Activated CD4-positive, alpha-beta T cell treated with anti-CD3 and anti-CD28 coated beads, Interleukin-2, amount 50 U/mL, for 16 hours (primary cell): Measurements from ENCODE around the gene RDX.
"Not testable (repeated sequence)": the region's sequence is repeated elsewhere in the genome, so short reads cannot be mapped to it uniquely, and the experiment has no call there.

ENCODE experiments used
- DNase-seq: peaks from one replicate; pipeline ENCODE4 v3.0.0-alpha.2; 2020

The RDX gene

GRCh38 chr11:110296226-110297075, at the start of gene RDX:
TSS of gene RDX (minus strand) at chr11:110296614. CDS start at chr11:110279692, 16,922 bp downstream.
- peak; percentile 76 for DNase-seq

GRCh38 chr11:110345743-110346142, 49.3 kb upstream of the RDX start:
- peak; percentile 92 for DNase-seq

DNA sequence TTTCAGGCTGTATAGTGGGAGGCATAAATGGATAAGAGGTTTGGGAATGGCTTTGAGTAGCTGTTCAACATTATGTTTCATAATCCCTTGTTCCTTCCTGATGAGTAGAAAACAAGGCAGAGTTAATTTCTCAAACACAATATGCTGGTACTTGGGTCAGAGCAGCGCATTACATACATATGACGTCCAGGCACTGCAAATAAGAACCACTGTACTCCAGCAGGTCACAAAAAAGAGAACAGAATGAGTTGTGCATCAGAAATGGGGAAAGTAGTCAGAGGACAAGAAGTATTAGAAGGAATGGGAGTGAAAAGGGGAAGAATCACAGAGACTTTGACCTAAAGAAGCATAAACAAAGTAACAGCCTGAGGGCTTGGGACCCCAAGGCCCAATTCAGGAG, 44.0 kb upstream of the RDX start:
- DNase-seq: no peak

- no peak for DNase-seq
These were observed 43.2 kb upstream of the RDX start for GRCh38 chr11:110339456-110340250.

DNA sequence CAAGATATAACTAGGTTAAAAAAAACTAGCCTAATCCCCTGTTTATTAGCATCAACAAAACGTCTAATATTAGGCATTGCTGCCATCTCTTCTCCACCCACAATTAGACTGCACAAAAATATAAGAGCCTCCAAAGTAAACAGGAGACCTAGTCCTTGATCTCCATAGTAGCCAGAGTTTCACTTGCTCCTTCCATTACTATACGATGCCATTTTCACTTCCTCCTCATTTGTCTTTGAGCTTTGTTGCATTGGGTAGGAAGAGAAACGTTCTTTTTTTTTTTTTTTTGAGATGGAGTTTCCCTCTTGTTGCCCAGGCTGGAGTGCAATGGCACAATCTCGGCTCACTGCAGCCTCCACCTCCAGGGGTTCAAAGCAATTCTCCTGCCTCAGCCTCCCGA, 42.3 kb upstream of the RDX start:
- no peak for DNase-seq

GRCh38 chr11:110337570-110338193, 41.3 kb upstream of the RDX start:
- DNase-seq: peak; percentile 77

GRCh38 chr11:110336054-110336453, 39.6 kb upstream of the RDX start:
- DNase-seq: no peak

- no peak for DNase-seq
These were observed 38.9 kb upstream of the RDX start for GRCh38 chr11:110335358-110335757.

DNA sequence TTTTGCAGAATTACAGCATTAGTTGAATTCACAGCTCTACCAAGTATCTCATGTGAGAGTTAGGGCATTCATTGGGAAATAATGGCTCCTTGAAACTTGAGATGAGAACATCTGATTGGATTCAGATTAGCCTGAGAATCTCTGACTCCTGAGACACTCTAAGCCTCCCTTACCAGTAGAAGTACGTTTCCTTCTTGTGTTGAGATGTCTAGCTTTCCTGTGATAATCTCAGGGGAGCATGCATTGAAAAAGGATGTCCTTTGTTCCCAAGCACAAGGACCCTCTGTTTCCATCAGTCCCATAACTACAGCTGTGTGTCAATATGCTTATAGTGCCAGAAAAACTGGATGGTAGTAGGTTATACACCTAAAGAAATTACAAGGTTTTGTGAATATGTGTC, 35.2 kb upstream of the RDX start:
- no peak for DNase-seq

- peak; percentile 42 for DNase-seq
These were observed 33.0 kb upstream of the RDX start for GRCh38 chr11:110329445-110329844.

DNA sequence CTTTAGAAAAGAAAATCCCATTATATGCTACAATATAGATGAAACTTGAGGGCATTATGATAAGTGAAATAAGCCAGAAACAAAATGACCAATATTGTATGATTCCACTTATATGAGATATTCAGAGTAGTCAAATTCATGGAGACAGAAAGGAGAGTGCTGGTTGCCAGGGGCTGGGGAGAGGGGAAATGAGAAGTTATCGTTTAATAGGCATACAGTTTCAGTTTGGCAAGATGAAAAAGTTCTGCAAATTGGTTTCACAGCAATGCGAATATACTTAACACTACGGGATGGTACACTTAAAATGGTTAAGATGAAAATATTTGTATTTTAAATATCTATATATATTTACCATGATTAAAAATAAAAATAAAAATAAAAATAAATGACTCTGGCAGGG, 31.1 kb upstream of the RDX start:
- no peak for DNase-seq

GRCh38 chr11:110323786-110324185, 27.4 kb upstream of the RDX start:
- DNase-seq: no peak

- DNase-seq: no peak
These were observed 23.1 kb upstream of the RDX start for GRCh38 chr11:110319501-110319900.

GRCh38 chr11:110318638-110319404, 22.4 kb upstream of the RDX start:
- no peak for DNase-seq

GRCh38 chr11:110317516-110317932, 21.1 kb upstream of the RDX start:
- DNase-seq: no peak

DNA sequence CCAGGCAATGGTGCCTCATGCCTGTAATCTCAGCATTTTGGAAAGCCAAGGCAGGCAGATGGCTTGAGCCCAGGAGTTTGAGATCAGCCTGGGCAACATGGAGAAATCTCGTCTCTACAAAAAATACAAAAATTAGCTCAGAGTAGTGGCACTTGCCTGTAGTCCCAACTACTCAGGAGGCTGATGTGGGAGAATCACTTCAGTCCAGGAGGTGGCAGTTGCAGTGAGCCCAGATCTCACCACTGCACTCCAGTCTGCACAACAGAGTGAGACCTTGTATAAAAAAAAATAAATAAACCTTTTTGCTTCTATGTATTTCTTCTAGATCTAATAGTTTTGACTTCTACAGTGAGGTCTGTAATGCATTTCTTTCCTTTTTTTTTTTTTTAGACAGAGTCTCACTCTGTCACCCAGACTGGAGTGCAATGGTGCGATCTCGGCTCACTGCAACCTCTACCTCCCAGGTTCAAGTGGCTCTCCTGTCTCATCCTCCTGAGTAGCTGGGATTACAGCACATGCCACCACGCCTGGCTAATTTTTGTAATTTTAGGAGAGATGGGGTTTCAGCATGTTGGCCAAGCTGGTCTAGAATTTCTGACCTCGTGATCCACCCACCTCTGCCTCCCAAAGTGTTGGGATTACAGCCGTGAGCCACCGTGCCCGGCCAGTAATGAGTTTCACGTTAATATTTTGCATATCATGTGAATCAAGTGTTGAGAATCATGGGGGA, 18.1 kb upstream of the RDX start:
- no peak for DNase-seq

DNA sequence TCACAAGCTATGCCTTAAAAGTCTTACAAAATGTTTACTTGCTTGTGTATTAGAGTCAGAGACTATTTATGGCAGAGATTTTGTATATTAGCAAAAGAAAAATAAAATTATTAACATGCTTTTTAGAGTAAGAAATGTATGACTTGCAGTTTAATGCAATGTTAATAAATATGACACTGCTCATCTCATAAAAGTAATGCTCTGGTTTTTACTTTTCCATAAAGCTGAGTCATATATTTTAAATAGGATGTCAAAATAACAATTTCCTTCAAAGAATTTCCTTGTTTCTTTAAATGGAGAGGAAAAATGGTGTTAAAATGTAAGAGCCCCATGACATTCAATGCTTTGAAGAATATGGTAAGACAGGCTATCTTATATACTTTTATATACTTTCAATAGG, 16.3 kb upstream of the RDX start:
- DNase-seq: no peak

DNA sequence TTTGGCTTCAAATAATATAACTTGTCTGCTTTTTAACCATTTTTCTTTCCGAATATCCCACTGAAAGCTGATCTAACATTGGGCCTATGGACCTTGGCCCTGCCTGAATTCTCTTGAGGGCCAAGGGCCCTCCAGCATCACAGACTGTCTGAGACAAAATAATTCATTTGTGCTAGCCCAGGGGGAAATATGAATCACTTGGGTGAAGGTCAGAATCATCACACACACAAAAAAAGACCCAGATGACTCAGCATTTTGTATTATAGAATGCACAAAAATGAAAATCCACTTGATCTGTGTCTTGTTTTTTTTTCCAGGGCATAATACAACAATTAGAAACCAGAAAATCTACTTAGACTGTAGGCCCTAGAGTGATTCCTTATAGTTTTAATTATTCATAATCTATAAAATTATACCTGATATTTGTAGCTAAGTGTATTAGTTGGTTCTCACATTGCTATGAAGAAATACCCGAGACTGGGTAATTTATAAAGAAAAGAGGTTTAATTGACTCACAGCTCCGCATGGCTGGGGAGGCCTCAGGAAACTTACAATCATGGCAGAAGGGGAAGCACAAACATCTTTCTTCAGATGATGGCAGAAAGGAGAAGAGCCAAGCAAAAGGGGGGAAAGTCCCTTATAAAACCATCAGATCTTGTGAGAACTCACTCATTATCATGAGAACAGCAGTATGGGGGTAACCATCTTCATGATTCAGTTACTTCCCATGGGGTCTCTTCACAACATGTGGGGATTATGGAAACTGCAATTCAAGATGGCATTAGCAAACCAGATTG, 15.6 kb upstream of the RDX start:
- peak; percentile 83 for DNase-seq

DNA sequence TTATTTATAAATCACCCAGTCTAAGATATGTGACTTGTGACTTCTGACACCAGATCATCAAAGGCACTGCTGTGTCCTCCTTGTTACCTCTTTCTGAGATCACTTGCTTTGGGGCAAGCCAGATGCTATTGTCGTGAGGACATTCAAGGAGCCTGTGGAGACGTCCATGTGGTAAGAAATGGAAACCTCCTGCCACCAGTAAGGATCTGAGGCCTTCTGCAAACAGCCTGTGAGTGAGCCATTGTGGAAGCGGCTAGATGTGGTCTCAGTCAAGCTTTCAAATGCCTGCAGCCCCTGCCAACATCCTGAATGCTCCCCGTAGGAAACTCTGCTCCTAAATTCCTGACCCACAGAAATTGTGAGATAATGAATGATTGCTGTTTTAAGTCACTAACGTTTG, 11.7 kb upstream of the RDX start:
- DNase-seq: no peak

GRCh38 chr11:110306019-110306388, 9.6 kb upstream of the RDX start:
- not testable (repeated sequence) for DNase-seq
